K562 treated with DMSO at 1 percent for 12 hours (cell line): ENCODE results near the gene CAPZA2. TPM values are rescaled to one million over a fixed set of nuclear protein-coding genes. Genes with fewer than 3 reads are reported as not detected.

Source experiments
- total RNA-seq: library from RNA; unstranded; fragments of 300-600 nt; gene quantifications from 2 replicates; pipeline ENCODE4 v1.2.3, GENCODE V29; 2022; ENCODE audit not compliant: insufficient read depth

The CAPZA2 gene
- total RNA-seq: 37.5 and 60.8 TPM in 2 replicates

GRCh38 chr7:116862234-116862950 is at the start of gene CAPZA2:
Gene CAPZA2, plus strand, starts transcription at chr7:116862587. Its CDS starts 25 bp downstream, at chr7:116862612.

GRCh38 chr7:116953372-116953905 is 91.1 kb downstream of the CAPZA2 start, which contains the start of gene ST7:
Gene ST7, plus strand, starts transcription at chr7:116953501. Its CDS starts 40 bp downstream, at chr7:116953541.

Other genes starting within 250 kb of the CAPZA2 start
- 0.40 and 5.1 TPM in 2 replicates for gene MET, start 190.4 kb upstream of the CAPZA2 start, total RNA-seq
- 28.4 and 59.1 TPM in 2 replicates for gene ST7, start 90.9 kb downstream of the CAPZA2 start, total RNA-seq